ENCODE data around the gene PWWP2A. TPM values are rescaled to one million over a fixed set of nuclear protein-coding genes. Genes with fewer than 3 reads are reported as not detected.
"Not testable (repeated sequence)": the region's sequence is repeated elsewhere in the genome, so short reads cannot be mapped to it uniquely, and the experiment has no call there.

PWWP2A gene
- total and polyA plus RNA-seq, 10 of the 15 experiments (the other 5 are each of a cell fraction or from before 2014, with no cell fraction given) = 5.7 to 26.1 (median 17.7) TPM

DNA sequence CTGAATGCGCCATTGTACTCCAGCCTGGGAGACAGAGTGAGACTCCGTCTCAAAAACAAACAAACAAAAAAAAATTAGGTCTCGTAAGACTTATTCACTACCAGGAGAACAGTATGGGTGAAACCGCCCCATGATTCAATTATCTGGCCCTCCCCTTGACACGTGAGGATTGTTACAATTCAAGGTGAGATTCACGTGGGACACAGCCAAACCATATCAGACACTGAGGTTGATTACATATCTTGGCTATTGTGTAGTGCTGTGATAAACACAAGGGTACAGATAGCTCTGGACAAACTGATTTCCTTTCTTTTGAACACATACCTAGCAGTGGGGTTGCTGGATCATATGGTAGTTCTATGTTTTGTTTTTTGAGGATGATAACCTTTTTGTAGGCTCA, 42.4 kb upstream of the PWWP2A start (continued):
- TF ChIP-seq, protein P1, sequence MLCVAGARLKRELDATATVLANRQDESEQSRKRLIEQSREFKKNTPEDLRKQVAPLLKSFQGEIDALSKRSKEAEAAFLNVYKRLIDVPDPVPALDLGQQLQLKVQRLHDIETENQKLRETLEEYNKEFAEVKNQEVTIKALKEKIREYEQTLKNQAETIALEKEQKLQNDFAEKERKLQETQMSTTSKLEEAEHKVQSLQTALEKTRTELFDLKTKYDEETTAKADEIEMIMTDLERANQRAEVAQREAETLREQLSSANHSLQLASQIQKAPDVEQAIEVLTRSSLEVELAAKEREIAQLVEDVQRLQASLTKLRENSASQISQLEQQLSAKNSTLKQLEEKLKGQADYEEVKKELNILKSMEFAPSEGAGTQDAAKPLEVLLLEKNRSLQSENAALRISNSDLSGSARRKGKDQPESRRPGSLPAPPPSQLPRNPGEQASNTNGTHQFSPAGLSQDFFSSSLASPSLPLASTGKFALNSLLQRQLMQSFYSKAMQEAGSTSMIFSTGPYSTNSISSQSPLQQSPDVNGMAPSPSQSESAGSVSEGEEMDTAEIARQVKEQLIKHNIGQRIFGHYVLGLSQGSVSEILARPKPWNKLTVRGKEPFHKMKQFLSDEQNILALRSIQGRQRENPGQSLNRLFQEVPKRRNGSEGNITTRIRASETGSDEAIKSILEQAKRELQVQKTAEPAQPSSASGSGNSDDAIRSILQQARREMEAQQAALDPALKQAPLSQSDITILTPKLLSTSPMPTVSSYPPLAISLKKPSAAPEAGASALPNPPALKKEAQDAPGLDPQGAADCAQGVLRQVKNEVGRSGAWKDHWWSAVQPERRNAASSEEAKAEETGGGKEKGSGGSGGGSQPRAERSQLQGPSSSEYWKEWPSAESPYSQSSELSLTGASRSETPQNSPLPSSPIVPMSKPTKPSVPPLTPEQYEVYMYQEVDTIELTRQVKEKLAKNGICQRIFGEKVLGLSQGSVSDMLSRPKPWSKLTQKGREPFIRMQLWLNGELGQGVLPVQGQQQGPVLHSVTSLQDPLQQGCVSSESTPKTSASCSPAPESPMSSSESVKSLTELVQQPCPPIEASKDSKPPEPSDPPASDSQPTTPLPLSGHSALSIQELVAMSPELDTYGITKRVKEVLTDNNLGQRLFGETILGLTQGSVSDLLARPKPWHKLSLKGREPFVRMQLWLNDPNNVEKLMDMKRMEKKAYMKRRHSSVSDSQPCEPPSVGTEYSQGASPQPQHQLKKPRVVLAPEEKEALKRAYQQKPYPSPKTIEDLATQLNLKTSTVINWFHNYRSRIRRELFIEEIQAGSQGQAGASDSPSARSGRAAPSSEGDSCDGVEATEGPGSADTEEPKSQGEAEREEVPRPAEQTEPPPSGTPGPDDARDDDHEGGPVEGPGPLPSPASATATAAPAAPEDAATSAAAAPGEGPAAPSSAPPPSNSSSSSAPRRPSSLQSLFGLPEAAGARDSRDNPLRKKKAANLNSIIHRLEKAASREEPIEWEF (IDR thresholded peaks at IDR 0.05; ENCODE audit: insufficient replicate concordance, low read depth, low read length) = no peak
- TF ChIP-seq JUNB (IDR thresholded peaks at IDR 0.05) (no peak), HCFC1 (IDR thresholded peaks at IDR 0.05; ENCODE audit: low read length) (no peak)
- TF ChIP-seq, protein P2, sequence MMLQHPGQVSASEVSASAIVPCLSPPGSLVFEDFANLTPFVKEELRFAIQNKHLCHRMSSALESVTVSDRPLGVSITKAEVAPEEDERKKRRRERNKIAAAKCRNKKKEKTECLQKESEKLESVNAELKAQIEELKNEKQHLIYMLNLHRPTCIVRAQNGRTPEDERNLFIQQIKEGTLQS (IDR thresholded peaks at IDR 0.05; ENCODE audit: borderline replicate concordance, extremely low read depth, low read depth, low read length) = no peak

DNA sequence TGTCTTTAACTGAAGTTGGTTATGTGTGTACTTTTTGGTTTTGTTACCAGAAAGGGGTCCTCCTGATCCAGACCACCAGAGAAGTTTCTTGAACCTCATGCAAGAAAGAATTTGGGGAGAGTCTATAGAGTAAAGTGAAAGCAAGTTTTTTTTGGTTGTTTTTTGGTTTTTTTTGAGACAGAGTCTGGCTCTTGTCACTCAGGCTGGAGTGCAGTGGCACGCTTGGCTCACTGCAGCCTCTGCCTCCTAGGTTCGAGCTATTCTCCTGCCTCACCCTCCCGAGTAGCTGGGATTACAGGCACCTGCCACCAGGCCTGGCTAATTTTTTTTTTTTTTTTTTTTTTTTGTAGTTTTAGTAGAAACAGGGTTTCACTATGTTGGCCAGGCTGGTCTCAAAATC, 41.6 kb upstream of the PWWP2A start:
- H4K20me1 ChIP-seq (ENCODE audit: control insufficient read depth, insufficient read depth); intact Hi-C loops (cut with micrococcal nuclease; ENCODE audit: unreplicated experiment); FAIRE-seq; H3K79me2 ChIP-seq (ENCODE audit: control insufficient read depth, insufficient read depth, low read length); H3K36me3 ChIP-seq (ENCODE audit: control insufficient read depth in 2 of 2, insufficient read depth in 2 of 2, low read length in 1 of 2); in situ Hi-C loops (cut with MboI); BruUV-seq (replicated peaks); H3K9me3 ChIP-seq (replicated peaks; ENCODE audit: control insufficient read depth, insufficient read depth, low read length); H3K27me3 ChIP-seq (replicated peaks in 1 of 2; ENCODE audit: control insufficient read depth in 2 of 2, insufficient read depth in 2 of 2, low read length in 1 of 2); DNase-seq (ENCODE audit: low read depth, low spot score): not testable (repeated sequence)
- H3K9ac ChIP-seq (ENCODE audit: control insufficient read depth, insufficient read depth, low read length) = peak overlapping the region; percentile 7; the same call in 1 of the 2 replicates
- H3K27ac ChIP-seq (ENCODE audit: control insufficient read depth, insufficient read depth) = peak overlapping the region; percentile 66
- peak; percentile 12; the same call in 1 of the 3 replicates for ATAC-seq
- 77% methylated on average over 3 of the region's 3 CpGs for WGBS (ENCODE audit: insufficient coverage, insufficient replicate concordance, low lambda C conversion rate, missing lambda C conversion rate)
- peaks cover 16% of the 10 kb centered on the region for H3K4me1 ChIP-seq (ENCODE audit: control insufficient read depth, insufficient read depth, low read length)
- POLR2A ChIA-PET = interaction anchor here (0.6 kb wide), 1 partner anchor 15 kb away, joined by 3 read pairs; no protein-coding TSS in a partner anchor
- SMC1A ChIA-PET (ENCODE audit: uncharacterized antibody, unreplicated experiment) = interaction anchor here (0.7 to 1.8 kb wide), 4 partner anchors 15 to 152 kb away, joined by 3 to 5 read pairs (median 3); partner anchors contain the start of gene TTC1
- CTCF ChIA-PET = interaction anchor here (0.8 to 2.8 kb wide), 4 partner anchors 20 to 820 kb away, joined by 3 to 13 read pairs (median 4); no protein-coding TSS in a partner anchor
- H3K4me3 ChIP-seq = peak overlapping the region; percentile 32; the same call in 1 of the 2 replicates
- peak overlapping the region; percentile 72 for H2AFZ ChIP-seq (ENCODE audit: control insufficient read depth, low read depth, low read length)
- H3K4me2 ChIP-seq (ENCODE audit: control insufficient read depth, insufficient read depth) = peak overlapping the region; percentile 78
- TF ChIP-seq, protein P3, sequence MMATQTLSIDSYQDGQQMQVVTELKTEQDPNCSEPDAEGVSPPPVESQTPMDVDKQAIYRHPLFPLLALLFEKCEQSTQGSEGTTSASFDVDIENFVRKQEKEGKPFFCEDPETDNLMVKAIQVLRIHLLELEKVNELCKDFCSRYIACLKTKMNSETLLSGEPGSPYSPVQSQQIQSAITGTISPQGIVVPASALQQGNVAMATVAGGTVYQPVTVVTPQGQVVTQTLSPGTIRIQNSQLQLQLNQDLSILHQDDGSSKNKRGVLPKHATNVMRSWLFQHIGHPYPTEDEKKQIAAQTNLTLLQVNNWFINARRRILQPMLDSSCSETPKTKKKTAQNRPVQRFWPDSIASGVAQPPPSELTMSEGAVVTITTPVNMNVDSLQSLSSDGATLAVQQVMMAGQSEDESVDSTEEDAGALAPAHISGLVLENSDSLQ (IDR thresholded peaks at IDR 0.05) = peak; percentile 51; the same call in 1 of the 2 replicates
- RAD21 ChIA-PET (ENCODE audit: unreplicated experiment) = interaction anchor here (0.7 kb wide), 1 partner anchor 53 kb away, joined by 3 read pairs; no protein-coding TSS in a partner anchor

All from GM12878 (cell line).